Measurements from ENCODE around the gene RGS12.

- TF ChIP-seq EZH2 (IDR thresholded peaks at IDR 0.05; ENCODE audit: low read depth, unreplicated experiment) = no peak
- TF ChIP-seq CTCF (conservative IDR thresholded peaks at IDR 0.05; ENCODE audit: low read depth in 2 of 2) = no peak
- TF ChIP-seq POLR2AphosphoS5 (IDR thresholded peaks at IDR 0.05; ENCODE audit: low read depth) = no peak
- no peak for TF ChIP-seq ETS1 (IDR thresholded peaks at IDR 0.05)
- TF ChIP-seq, protein P1, sequence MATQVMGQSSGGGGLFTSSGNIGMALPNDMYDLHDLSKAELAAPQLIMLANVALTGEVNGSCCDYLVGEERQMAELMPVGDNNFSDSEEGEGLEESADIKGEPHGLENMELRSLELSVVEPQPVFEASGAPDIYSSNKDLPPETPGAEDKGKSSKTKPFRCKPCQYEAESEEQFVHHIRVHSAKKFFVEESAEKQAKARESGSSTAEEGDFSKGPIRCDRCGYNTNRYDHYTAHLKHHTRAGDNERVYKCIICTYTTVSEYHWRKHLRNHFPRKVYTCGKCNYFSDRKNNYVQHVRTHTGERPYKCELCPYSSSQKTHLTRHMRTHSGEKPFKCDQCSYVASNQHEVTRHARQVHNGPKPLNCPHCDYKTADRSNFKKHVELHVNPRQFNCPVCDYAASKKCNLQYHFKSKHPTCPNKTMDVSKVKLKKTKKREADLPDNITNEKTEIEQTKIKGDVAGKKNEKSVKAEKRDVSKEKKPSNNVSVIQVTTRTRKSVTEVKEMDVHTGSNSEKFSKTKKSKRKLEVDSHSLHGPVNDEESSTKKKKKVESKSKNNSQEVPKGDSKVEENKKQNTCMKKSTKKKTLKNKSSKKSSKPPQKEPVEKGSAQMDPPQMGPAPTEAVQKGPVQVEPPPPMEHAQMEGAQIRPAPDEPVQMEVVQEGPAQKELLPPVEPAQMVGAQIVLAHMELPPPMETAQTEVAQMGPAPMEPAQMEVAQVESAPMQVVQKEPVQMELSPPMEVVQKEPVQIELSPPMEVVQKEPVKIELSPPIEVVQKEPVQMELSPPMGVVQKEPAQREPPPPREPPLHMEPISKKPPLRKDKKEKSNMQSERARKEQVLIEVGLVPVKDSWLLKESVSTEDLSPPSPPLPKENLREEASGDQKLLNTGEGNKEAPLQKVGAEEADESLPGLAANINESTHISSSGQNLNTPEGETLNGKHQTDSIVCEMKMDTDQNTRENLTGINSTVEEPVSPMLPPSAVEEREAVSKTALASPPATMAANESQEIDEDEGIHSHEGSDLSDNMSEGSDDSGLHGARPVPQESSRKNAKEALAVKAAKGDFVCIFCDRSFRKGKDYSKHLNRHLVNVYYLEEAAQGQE (IDR thresholded peaks at IDR 0.05; ENCODE audit: unreplicated experiment) = no peak
These were observed 29.0 kb upstream of the RGS12 start for GRCh38 chr4:3263876-3264193.

All from GM23338 (cell line).